A673 (cell line): ENCODE measurements around the gene GMEB1.

Experiments used
- EZH2 ChIP-seq: fragments of 200-600 bp; sonication (generic); IDR thresholded peaks from 2 replicates; pipeline ENCODE4 v1.6.1; 2017; ENCODE audit warnings: borderline replicate concordance, low read depth, mild to moderate bottlenecking, mixed read lengths, antibody characterized with exemption, low read length; ENCODE audit not compliant: poor library complexity, severe bottlenecking
- TF ChIP-seq, protein P1 (sequence below): fragments of 300-800, 200-600 bp; sonication (generic); conservative IDR thresholded peaks from 2 replicates; pipeline ENCODE4 v1.5.1; 2017; ENCODE audit warnings: low read depth, mild to moderate bottlenecking, antibody characterized with exemption, low read length, moderate library complexity, mixed read lengths

DNA sequence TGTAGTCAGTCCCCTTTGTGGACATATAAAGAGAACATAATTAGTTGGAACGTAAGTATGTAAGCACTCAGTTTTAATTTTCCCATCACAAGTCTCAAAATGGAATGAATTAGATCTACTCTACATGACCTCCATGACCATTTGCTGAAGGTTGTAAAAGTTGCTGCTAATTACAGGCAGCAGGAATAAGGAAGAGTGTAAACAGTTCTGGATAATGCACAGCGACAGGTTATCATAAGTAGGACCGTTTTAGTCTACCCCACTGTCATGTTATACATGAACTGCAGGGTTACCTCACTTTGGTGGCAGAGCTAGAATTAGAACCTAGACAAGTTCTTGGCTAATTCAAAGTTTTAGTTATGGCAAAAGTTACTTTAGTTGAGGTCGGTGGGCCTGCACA is 89.8 kb downstream of the GMEB1 start:
- TF ChIP-seq, protein P1, sequence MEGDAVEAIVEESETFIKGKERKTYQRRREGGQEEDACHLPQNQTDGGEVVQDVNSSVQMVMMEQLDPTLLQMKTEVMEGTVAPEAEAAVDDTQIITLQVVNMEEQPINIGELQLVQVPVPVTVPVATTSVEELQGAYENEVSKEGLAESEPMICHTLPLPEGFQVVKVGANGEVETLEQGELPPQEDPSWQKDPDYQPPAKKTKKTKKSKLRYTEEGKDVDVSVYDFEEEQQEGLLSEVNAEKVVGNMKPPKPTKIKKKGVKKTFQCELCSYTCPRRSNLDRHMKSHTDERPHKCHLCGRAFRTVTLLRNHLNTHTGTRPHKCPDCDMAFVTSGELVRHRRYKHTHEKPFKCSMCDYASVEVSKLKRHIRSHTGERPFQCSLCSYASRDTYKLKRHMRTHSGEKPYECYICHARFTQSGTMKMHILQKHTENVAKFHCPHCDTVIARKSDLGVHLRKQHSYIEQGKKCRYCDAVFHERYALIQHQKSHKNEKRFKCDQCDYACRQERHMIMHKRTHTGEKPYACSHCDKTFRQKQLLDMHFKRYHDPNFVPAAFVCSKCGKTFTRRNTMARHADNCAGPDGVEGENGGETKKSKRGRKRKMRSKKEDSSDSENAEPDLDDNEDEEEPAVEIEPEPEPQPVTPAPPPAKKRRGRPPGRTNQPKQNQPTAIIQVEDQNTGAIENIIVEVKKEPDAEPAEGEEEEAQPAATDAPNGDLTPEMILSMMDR, result no peak
- TF ChIP-seq EZH2, result no peak
